Karpas-422 (cell line): ENCODE measurements around the gene MYBBP1A. TPM values are rescaled to one million over a fixed set of nuclear protein-coding genes. Genes with fewer than 3 reads are reported as not detected.

ENCODE experiments used
- DNase-seq: peaks from one replicate; pipeline ENCODE4 v3.0.0-alpha.2; 2015
- H2AFZ ChIP-seq: fragments of 200-600 bp; sonication (generic); 2 replicates; pipeline ENCODE4 v1.6.1; 2014; ENCODE audit warnings: antibody characterized with exemption, low read length, mixed read lengths
- H3K27ac ChIP-seq: fragments of 200-600 bp; sonication (generic); 2 replicates; pipeline ENCODE4 v1.5.1; 2014; ENCODE audit warnings: mild to moderate bottlenecking, low read length, moderate library complexity
- H3K27me3 ChIP-seq: fragments of 200-600 bp; sonication (generic); 2 replicates; pipeline ENCODE4 v1.6.1; 2014; ENCODE audit warnings: low read length, mixed read lengths
- H3K36me3 ChIP-seq: fragments of 200-600 bp; sonication (generic); 2 replicates; pipeline ENCODE4 v1.6.1; 2014; ENCODE audit warnings: low read length, mixed read lengths; ENCODE audit not compliant: insufficient read depth
- H3K4me1 ChIP-seq: fragments of 200-600 bp; sonication (generic); 2 replicates; pipeline ENCODE4 v1.6.1; 2014; ENCODE audit warnings: mild to moderate bottlenecking, low read length, mixed read lengths
- H3K4me2 ChIP-seq: fragments of 200-600 bp; sonication (generic); 2 replicates; pipeline ENCODE4 v1.6.1; 2014; ENCODE audit warnings: low read length, low read depth, mild to moderate bottlenecking; ENCODE audit not compliant: poor library complexity, severe bottlenecking
- H3K4me3 ChIP-seq: fragments of 200-600 bp; sonication (generic); 2 replicates; pipeline ENCODE4 v1.5.1; 2014; ENCODE audit warnings: mild to moderate bottlenecking, antibody characterized with exemption, low read length, mixed read lengths
- H3K79me2 ChIP-seq: fragments of 200-600 bp; sonication (generic); 2 replicates; pipeline ENCODE4 v1.6.1; 2014; ENCODE audit warnings: mild to moderate bottlenecking, low read length, mixed read lengths
- H3K9ac ChIP-seq: fragments of 200-600 bp; sonication (generic); 2 replicates; pipeline ENCODE4 v1.6.0; 2014; ENCODE audit warnings: low read length
- H3K9me2 ChIP-seq: fragments of 200-600 bp; sonication (generic), shearing (Covaris generic); replicated peaks from 2 replicates; pipeline ENCODE4 v1.6.0; 2014; ENCODE audit warnings: mild to moderate bottlenecking, low read length, moderate library complexity; ENCODE audit not compliant: insufficient read depth
- H3K9me3 ChIP-seq: fragments of 300-700, 200-600 bp; sonication (generic); 2 replicates; pipeline ENCODE4 v1.6.1; 2014; ENCODE audit warnings: low read length, mixed read lengths
- H4K20me1 ChIP-seq: fragments of 200-600 bp; sonication (generic); 2 replicates; pipeline ENCODE4 v1.6.1; 2014; ENCODE audit warnings: mild to moderate bottlenecking, antibody characterized with exemption, low read length, low read depth; ENCODE audit not compliant: insufficient read depth
- total RNA-seq: library from RNA; depleted of rRNA; stranded (reverse); fragments of >200 nt; shearing (Covaris generic); gene quantifications from 2 replicates; pipeline ENCODE4 v1.2.3, GENCODE V29; 2014; ENCODE audit warnings: low replicate concordance

MYBBP1A gene
- total RNA-seq, 1 experiment from 2014 or later = 48.2 TPM

- H3K27me3 ChIP-seq = no peaks in the 10 kb centered on the region
- H3K4me2 ChIP-seq = no peak overlapping the region
These were observed 18.3 kb downstream of the MYBBP1A start for GRCh38 chr17:4536742-4537411.

GRCh38 chr17:4536259-4536741, 18.9 kb downstream of the MYBBP1A start:
- H3K27me3 ChIP-seq = no peaks in the 10 kb centered on the region
- H3K79me2 ChIP-seq = no peaks in the 10 kb centered on the region
- H3K27ac ChIP-seq = no peak overlapping the region
- no peaks in the 10 kb centered on the region for H3K4me1 ChIP-seq
- H2AFZ ChIP-seq = no peak overlapping the region
- no peaks in the 10 kb centered on the region for H3K9me2 ChIP-seq
- peak; percentile 58 for DNase-seq
- H4K20me1 ChIP-seq = peaks cover 21% of the 10 kb centered on the region; the same call in 1 of the 2 replicates
- no peak overlapping the region for H3K4me2 ChIP-seq
- peaks cover 4% of the 10 kb centered on the region; the same call in 1 of the 2 replicates for H3K36me3 ChIP-seq
- no peak overlapping the region for H3K9ac ChIP-seq
- H3K9me3 ChIP-seq = no peaks in the 10 kb centered on the region
- H3K4me3 ChIP-seq = no peak overlapping the region

More at GRCh38 chr17:4536742-4537411, 18.3 kb downstream of the MYBBP1A start:
- Histone ChIP-seq H3K9me2 (no peaks in the 10 kb centered on the region), H3K4me1 (no peaks in the 10 kb centered on the region), H3K27ac (no peak overlapping the region), H3K9me3 (no peaks in the 10 kb centered on the region), H3K79me2 (no peaks in the 10 kb centered on the region), H2AFZ (no peak overlapping the region), H4K20me1 (peaks cover 23% of the 10 kb centered on the region; the same call in 1 of the 2 replicates), H3K36me3 (peaks cover 9% of the 10 kb centered on the region; the same call in 1 of the 2 replicates), H3K9ac (no peak overlapping the region), H3K4me3 (no peak overlapping the region)
- no peak for DNase-seq

- Histone ChIP-seq H3K27ac (no peak overlapping the region), H3K9me3 (no peaks in the 10 kb centered on the region), H4K20me1 (peaks cover 20% of the 10 kb centered on the region; the same call in 1 of the 2 replicates), H3K4me2 (no peak overlapping the region), H3K4me1 (no peaks in the 10 kb centered on the region), H3K9ac (no peak overlapping the region), H2AFZ (no peak overlapping the region), H3K27me3 (no peaks in the 10 kb centered on the region), H3K79me2 (no peaks in the 10 kb centered on the region), H3K36me3 (peaks cover 3% of the 10 kb centered on the region; the same call in 1 of the 2 replicates), H3K9me2 (no peaks in the 10 kb centered on the region), H3K4me3 (no peak overlapping the region)
- DNase-seq = no peak
These were observed 19.4 kb downstream of the MYBBP1A start for GRCh38 chr17:4535667-4536258.

- H3K4me1 ChIP-seq = no peaks in the 10 kb centered on the region
- H3K9ac ChIP-seq = no peak overlapping the region
- no peak overlapping the region for H3K27ac ChIP-seq
- H3K4me2 ChIP-seq = no peak overlapping the region
- no peaks in the 10 kb centered on the region for H3K79me2 ChIP-seq
- H3K9me3 ChIP-seq = no peaks in the 10 kb centered on the region
- H3K36me3 ChIP-seq = peaks cover 3% of the 10 kb centered on the region; the same call in 1 of the 2 replicates
- no peaks in the 10 kb centered on the region for H3K27me3 ChIP-seq
- H3K9me2 ChIP-seq = no peaks in the 10 kb centered on the region
- H4K20me1 ChIP-seq = peaks cover 17% of the 10 kb centered on the region; the same call in 1 of the 2 replicates
- no peak overlapping the region for H3K4me3 ChIP-seq
- no peak overlapping the region for H2AFZ ChIP-seq
- peak; percentile 70 for DNase-seq
These were observed 20.1 kb downstream of the MYBBP1A start for GRCh38 chr17:4534928-4535666.

GRCh38 chr17:4534515-4534914, 20.7 kb downstream of the MYBBP1A start:
- H3K27ac ChIP-seq = no peak overlapping the region

GRCh38 chr17:4533523-4534504, 21.4 kb downstream of the MYBBP1A start:
- no peaks in the 10 kb centered on the region for H3K9me2 ChIP-seq
- H3K36me3 ChIP-seq = peaks cover 3% of the 10 kb centered on the region; the same call in 1 of the 2 replicates
- H3K4me1 ChIP-seq = no peaks in the 10 kb centered on the region
- H3K79me2 ChIP-seq = no peaks in the 10 kb centered on the region
- H3K9ac ChIP-seq = no peak overlapping the region
- no peak overlapping the region for H3K27ac ChIP-seq
- peaks cover 17% of the 10 kb centered on the region; the same call in 1 of the 2 replicates for H4K20me1 ChIP-seq
- DNase-seq = peak; percentile 70
- H3K9me3 ChIP-seq = no peaks in the 10 kb centered on the region
- H3K27me3 ChIP-seq = no peaks in the 10 kb centered on the region
- no peak overlapping the region for H2AFZ ChIP-seq
- H3K4me2 ChIP-seq = no peak overlapping the region
- no peak overlapping the region for H3K4me3 ChIP-seq

More at GRCh38 chr17:4534515-4534914, 20.7 kb downstream of the MYBBP1A start:
- H4K20me1 ChIP-seq = peaks cover 17% of the 10 kb centered on the region; the same call in 1 of the 2 replicates
- no peak overlapping the region for H3K9ac ChIP-seq
- no peaks in the 10 kb centered on the region for H3K9me2 ChIP-seq
- H3K4me1 ChIP-seq = no peaks in the 10 kb centered on the region
- H3K36me3 ChIP-seq = peaks cover 3% of the 10 kb centered on the region; the same call in 1 of the 2 replicates
- H3K4me3 ChIP-seq = no peak overlapping the region
- no peak overlapping the region for H2AFZ ChIP-seq
- H3K4me2 ChIP-seq = no peak overlapping the region
- DNase-seq = peak; percentile 64
- no peaks in the 10 kb centered on the region for H3K9me3 ChIP-seq
- H3K79me2 ChIP-seq = no peaks in the 10 kb centered on the region
- no peaks in the 10 kb centered on the region for H3K27me3 ChIP-seq

- Histone ChIP-seq H4K20me1 (peaks cover 17% of the 10 kb centered on the region; the same call in 1 of the 2 replicates), H3K27me3 (no peaks in the 10 kb centered on the region), H3K9ac (no peak overlapping the region), H3K36me3 (no peaks in the 10 kb centered on the region), H3K4me1 (no peaks in the 10 kb centered on the region), H3K79me2 (no peaks in the 10 kb centered on the region), H3K4me3 (no peak overlapping the region), H2AFZ (no peak overlapping the region), H3K9me3 (no peaks in the 10 kb centered on the region), H3K4me2 (no peak overlapping the region), H3K27ac (no peak overlapping the region), H3K9me2 (no peaks in the 10 kb centered on the region)
- DNase-seq = peak; percentile 61
These were observed 22.2 kb downstream of the MYBBP1A start for GRCh38 chr17:4532860-4533522.
